Nephron (organoid): Measurements from ENCODE around the gene TPCN2.

ENCODE experiments used
- H3K27ac Mint-ChIP-seq, 3 experiments: 2 replicates each; pipeline ENCODE4 v1.8.0; 2020; ENCODE audit warnings: mixed read lengths in 3 of 3, mild to moderate bottlenecking in 2 of 3, moderate library complexity in 1 of 3
- H3K27me3 Mint-ChIP-seq: 2 replicates; pipeline ENCODE4 v1.8.0; 2021; ENCODE audit warnings: low read depth, mild to moderate bottlenecking, moderate library complexity, mixed read lengths
- H3K36me3 Mint-ChIP-seq: 2 replicates; pipeline ENCODE4 v1.8.0; 2020; ENCODE audit warnings: low read depth, mixed read lengths
- H3K4me1 Mint-ChIP-seq: 2 replicates; pipeline ENCODE4 v1.8.0; 2020; ENCODE audit warnings: mixed read lengths
- H3K4me3 Mint-ChIP-seq, 3 experiments: 2 replicates each; pipeline ENCODE4 v1.8.0; 2020; ENCODE audit warnings: mild to moderate bottlenecking in 3 of 3, mixed read lengths in 3 of 3, moderate library complexity in 2 of 3
- H3K9me3 Mint-ChIP-seq: 2 replicates; pipeline ENCODE4 v1.8.0; 2020; ENCODE audit warnings: mixed read lengths
- CTCF ChIP-seq, 3 experiments: fragments of 200-600 bp; sonication (generic); IDR thresholded peaks; one replicate each; pipeline ENCODE4 v1.5.0; 2021; ENCODE audit warnings: antibody characterized with exemption in 3 of 3; ENCODE audit not compliant: unreplicated experiment in 3 of 3

Gene TPCN2

GRCh38 chr11:69012092-69013008 is 36.4 kb upstream of the TPCN2 start:
- H3K27me3 Mint-ChIP-seq, result peaks cover 18% of the 10 kb centered on the region
- H3K27ac Mint-ChIP-seq, result peak overlapping the region; percentile 62 to 81 (median 75)
- H3K4me3 Mint-ChIP-seq, result peak overlapping the region; percentile 66 to 85 (median 82)
- no peaks in the 10 kb centered on the region for H3K36me3 Mint-ChIP-seq
- no peak for TF ChIP-seq CTCF (IDR thresholded peaks at IDR 0.05; ENCODE audit: unreplicated experiment in 3 of 3)
- peaks cover 31% of the 10 kb centered on the region for H3K4me1 Mint-ChIP-seq
- no peaks in the 10 kb centered on the region for H3K9me3 Mint-ChIP-seq

- Mint-ChIP-seq H3K27me3 (peaks cover 14% of the 10 kb centered on the region), H3K27ac (peak within 1 kb of the TSS; percentile 92 to 96 (median 95)), H3K4me3 (peak within 1 kb of the TSS; percentile 66 to 85 (median 82)), H3K36me3 (no peaks in the 10 kb centered on the region), H3K9me3 (no peaks in the 10 kb centered on the region), H3K4me1 (peaks cover 22% of the 10 kb centered on the region)
- TF ChIP-seq CTCF (IDR thresholded peaks at IDR 0.05; ENCODE audit: unreplicated experiment in 3 of 3), result peak; percentile 19 to 53 (median 31)
Measured at GRCh38 chr11:69013009-69013951, 35.5 kb upstream of the TPCN2 start, which contains the start of gene MRGPRF. MRGPRF (minus strand) TSS chr11:69013246; CDS start chr11:69009901, 3,345 bp downstream.

- H3K4me1 Mint-ChIP-seq, result peaks cover 17% of the 10 kb centered on the region
- H3K27me3 Mint-ChIP-seq, result peaks cover 17% of the 10 kb centered on the region
- peak overlapping the region; percentile 65 to 70 (median 65) for H3K4me3 Mint-ChIP-seq
- no peaks in the 10 kb centered on the region for H3K36me3 Mint-ChIP-seq
- no peaks in the 10 kb centered on the region for H3K9me3 Mint-ChIP-seq
- H3K27ac Mint-ChIP-seq, result peak overlapping the region; percentile 92 to 96 (median 95)
- no peak for TF ChIP-seq CTCF (IDR thresholded peaks at IDR 0.05; ENCODE audit: unreplicated experiment in 3 of 3)
Measured at GRCh38 chr11:69014084-69014851, 34.5 kb upstream of the TPCN2 start.

DNA sequence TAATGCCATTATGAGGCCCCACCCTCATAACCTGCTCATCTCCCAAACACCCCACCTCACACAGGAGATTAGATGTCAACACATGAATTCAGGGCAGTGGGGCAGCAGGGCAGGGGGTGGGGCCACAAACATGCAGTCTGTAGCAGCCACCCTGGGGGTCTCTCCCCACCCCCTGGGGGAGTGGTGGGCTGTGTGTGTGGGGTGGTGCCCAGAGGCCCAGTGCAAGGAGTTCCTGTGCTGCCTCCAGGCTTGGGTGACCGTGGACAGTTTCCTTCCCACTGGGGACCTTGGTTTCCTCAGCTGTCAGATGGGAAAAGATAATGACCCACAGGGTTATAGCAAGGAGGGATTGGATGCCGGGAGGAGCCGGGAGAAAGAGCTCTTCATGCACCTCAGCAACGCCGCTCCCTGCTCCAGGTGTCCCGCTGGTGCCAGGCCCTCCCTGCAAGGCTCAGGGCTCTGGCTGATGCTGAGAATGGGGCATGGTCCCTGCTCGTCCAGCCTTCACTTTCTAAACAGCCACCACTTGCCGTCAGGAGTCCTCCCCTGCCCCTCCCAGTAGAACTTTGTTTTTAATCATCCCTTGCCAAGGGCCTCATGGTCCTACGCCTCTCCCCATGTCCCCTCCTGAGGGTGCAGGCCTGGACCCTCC is 33.7 kb upstream of the TPCN2 start:
- Mint-ChIP-seq H3K4me3 (peak overlapping the region; percentile 48 to 68 (median 65)), H3K27me3 (peaks cover 14% of the 10 kb centered on the region), H3K36me3 (no peaks in the 10 kb centered on the region), H3K4me1 (peaks cover 17% of the 10 kb centered on the region), H3K27ac (peak overlapping the region; percentile 92 to 96 (median 95)), H3K9me3 (no peaks in the 10 kb centered on the region)
- TF ChIP-seq CTCF (IDR thresholded peaks at IDR 0.05; ENCODE audit: unreplicated experiment in 3 of 3), result no peak

DNA sequence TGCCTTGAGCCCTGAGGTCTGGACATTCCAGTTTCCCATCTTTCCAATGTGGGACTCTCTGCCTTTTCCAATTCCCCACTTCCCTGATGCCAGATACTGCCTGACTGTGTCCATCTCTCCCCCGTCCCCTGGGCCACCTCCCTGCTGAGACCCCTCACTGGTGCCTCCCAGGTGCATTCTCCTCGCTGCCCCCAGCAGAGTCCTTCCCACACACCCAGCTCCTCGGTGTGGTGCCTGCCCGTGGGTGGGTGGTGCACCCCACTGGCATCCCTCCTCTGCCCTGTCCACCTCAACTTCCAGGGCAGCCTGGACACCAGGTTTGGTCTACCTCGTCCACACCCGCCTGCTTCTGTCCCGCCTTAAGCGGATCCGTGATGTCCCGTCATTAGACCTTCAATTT is 30.8 kb upstream of the TPCN2 start:
- Mint-ChIP-seq H3K4me1 (peaks cover 7% of the 10 kb centered on the region), H3K27ac (no peak overlapping the region), H3K9me3 (no peaks in the 10 kb centered on the region), H3K4me3 (no peak overlapping the region), H3K36me3 (no peaks in the 10 kb centered on the region), H3K27me3 (peaks cover 10% of the 10 kb centered on the region)
- no peak for TF ChIP-seq CTCF (IDR thresholded peaks at IDR 0.05; ENCODE audit: unreplicated experiment in 3 of 3)
